HG02884 (cell line): Measurements from ENCODE around the gene WDR70.
"Not testable (repeated sequence)": the region's sequence is repeated elsewhere in the genome, so short reads cannot be mapped to it uniquely, and the experiment has no call there.

Experiments used
- ATAC-seq: cut with Tn5 transposase; IDR thresholded peaks from one replicate; pipeline ENCODE4 v1.9.1; 2021; ENCODE audit warnings: mild to moderate bottlenecking, moderate library complexity; ENCODE audit not compliant: unreplicated experiment

Gene WDR70

GRCh38 chr5:37672118-37672588, 293.0 kb downstream of the WDR70 start:
- not testable (repeated sequence) for ATAC-seq

- not testable (repeated sequence) for ATAC-seq
Observed at GRCh38 chr5:37674361-37674760, 295.2 kb downstream of the WDR70 start.

- ATAC-seq = not testable (repeated sequence)
Observed at GRCh38 chr5:37679326-37679725, 300.2 kb downstream of the WDR70 start.

- ATAC-seq = not testable (repeated sequence)
Observed at GRCh38 chr5:37679903-37680302, 300.8 kb downstream of the WDR70 start.

GRCh38 chr5:37683072-37683471, 304.0 kb downstream of the WDR70 start:
- no peak for ATAC-seq

GRCh38 chr5:37685211-37685610, 306.1 kb downstream of the WDR70 start:
- no peak for ATAC-seq

GRCh38 chr5:37685816-37686215, 306.7 kb downstream of the WDR70 start:
- ATAC-seq = no peak

- not testable (repeated sequence) for ATAC-seq
Observed at GRCh38 chr5:37688925-37689324, 309.8 kb downstream of the WDR70 start.

- not testable (repeated sequence) for ATAC-seq
Observed at GRCh38 chr5:37694333-37694732, 315.2 kb downstream of the WDR70 start.

- ATAC-seq = no peak
Observed at GRCh38 chr5:37694867-37695266, 315.7 kb downstream of the WDR70 start.

GRCh38 chr5:37695647-37696046, 316.5 kb downstream of the WDR70 start:
- no peak for ATAC-seq

- no peak for ATAC-seq
Observed at GRCh38 chr5:37696190-37697021, 317.3 kb downstream of the WDR70 start.

- ATAC-seq = no peak
Observed at GRCh38 chr5:37701868-37702267, 322.8 kb downstream of the WDR70 start.

GRCh38 chr5:37703841-37704241, 324.7 kb downstream of the WDR70 start:
- no peak for ATAC-seq

GRCh38 chr5:37704406-37704805, 325.3 kb downstream of the WDR70 start:
- no peak for ATAC-seq

- ATAC-seq = no peak
Observed at GRCh38 chr5:37709020-37709419, 329.9 kb downstream of the WDR70 start.

GRCh38 chr5:37710965-37711364, 331.8 kb downstream of the WDR70 start:
- no peak for ATAC-seq

- ATAC-seq = no peak
Observed at GRCh38 chr5:37712750-37713149, 333.6 kb downstream of the WDR70 start.

GRCh38 chr5:37714756-37715155, 335.6 kb downstream of the WDR70 start:
- no peak for ATAC-seq

GRCh38 chr5:37715361-37715760, 336.2 kb downstream of the WDR70 start:
- no peak for ATAC-seq

- ATAC-seq = no peak
Observed at GRCh38 chr5:37715992-37716391, 336.9 kb downstream of the WDR70 start.

GRCh38 chr5:37716405-37716804, 337.3 kb downstream of the WDR70 start:
- no peak for ATAC-seq

GRCh38 chr5:37717276-37717612, 338.1 kb downstream of the WDR70 start:
- no peak for ATAC-seq
